ENCODE measurements around the gene ADAM10.
A peak's percentile ranks its signal among the peaks of the same experiment; 100 is the strongest.

ADAM10 gene

GRCh38 chr15:58551084-58551763 is 198.3 kb downstream of the ADAM10 start:
- Histone ChIP-seq H3K23ac (ENCODE audit: low read depth, low read length, poor library complexity) (no peak overlapping the region), H3K4me2 (ENCODE audit: insufficient read depth, low read length, poor library complexity, severe bottlenecking) (no peak overlapping the region), H3K36me3 (replicated peaks in 1 of 2; ENCODE audit: control insufficient read depth in 2 of 2, insufficient read depth in 2 of 2, low read length in 2 of 2) (no peaks in the 10 kb centered on the region), H3K27ac (replicated peaks; ENCODE audit: low read length) (no peak overlapping the region), H4K8ac (ENCODE audit: low read depth, low read length) (no peak overlapping the region), H2BK12ac (ENCODE audit: low read length) (no peak overlapping the region), H2BK5ac (ENCODE audit: low read length) (no peak overlapping the region), H2BK15ac (ENCODE audit: low read length) (no peak overlapping the region), H3K4me3 (ENCODE audit: low read length in 2 of 2) (no peak overlapping the region), H3K14ac (ENCODE audit: low read length) (no peak overlapping the region), H3K4ac (ENCODE audit: low read length) (no peak overlapping the region), H3K79me1 (ENCODE audit: low read depth, low read length) (no peaks in the 10 kb centered on the region), H3K9ac (ENCODE audit: low read depth, low read length, poor library complexity) (no peak overlapping the region), H3K4me1 (ENCODE audit: control insufficient read depth in 2 of 2, insufficient read depth in 1 of 2, low read depth in 1 of 2, low read length in 2 of 2) (peaks cover 0 to 6% of the 10 kb centered on the region in 2 donors), H2AFZ (ENCODE audit: low read length) (peak overlapping the region; percentile 50), H2AK5ac (ENCODE audit: low read depth, low read length) (no peak overlapping the region), H3K9me3 (replicated peaks in 1 of 2; ENCODE audit: control insufficient read depth in 2 of 2, insufficient read depth in 1 of 2, low read depth in 1 of 2, low read length in 2 of 2) (no peaks in the 10 kb centered on the region), H3K27me3 (ENCODE audit: control insufficient read depth in 3 of 3, insufficient read depth in 3 of 3, low read depth in 1 of 3, low read length in 3 of 3) (no peaks in the 10 kb centered on the region), H4K91ac (ENCODE audit: low read depth, low read length, poor library complexity) (no peak overlapping the region), H2BK120ac (ENCODE audit: low read depth, low read length) (no peak overlapping the region), H3K18ac (ENCODE audit: low read length) (no peak overlapping the region)
- no CpG with 5 or more reads among the region's 10 CpGs for WGBS, 2 donors (ENCODE audit: extremely low coverage in 2 of 2, insufficient read length in 2 of 2, insufficient replicate concordance in 1 of 2)
- no peak for DNase-seq (ENCODE audit: low spot score)

- no peaks in the 10 kb centered on the region for H3K79me1 ChIP-seq (ENCODE audit: low read depth, low read length)
- H3K27ac ChIP-seq (replicated peaks; ENCODE audit: low read length): no peak overlapping the region
- H3K4me3 ChIP-seq (ENCODE audit: low read length in 2 of 2): no peak overlapping the region
- no peak overlapping the region for H3K14ac ChIP-seq (ENCODE audit: low read length)
- no peak overlapping the region for H2BK5ac ChIP-seq (ENCODE audit: low read length)
- H3K18ac ChIP-seq (ENCODE audit: low read length): no peak overlapping the region
- no peak overlapping the region for H2BK15ac ChIP-seq (ENCODE audit: low read length)
- WGBS, 2 donors (ENCODE audit: extremely low coverage in 2 of 2, insufficient read length in 2 of 2, insufficient replicate concordance in 1 of 2): no CpG with 5 or more reads among the region's 7 CpGs
- no peak overlapping the region for H2BK120ac ChIP-seq (ENCODE audit: low read depth, low read length)
- no peak overlapping the region for H4K8ac ChIP-seq (ENCODE audit: low read depth, low read length)
- H3K4me1 ChIP-seq (ENCODE audit: control insufficient read depth in 2 of 2, insufficient read depth in 1 of 2, low read depth in 1 of 2, low read length in 2 of 2): peaks cover 0 to 6% of the 10 kb centered on the region in 2 donors
- H2BK12ac ChIP-seq (ENCODE audit: low read length): no peak overlapping the region
- no peak overlapping the region for H3K4ac ChIP-seq (ENCODE audit: low read length)
- H3K4me2 ChIP-seq (ENCODE audit: insufficient read depth, low read length, poor library complexity, severe bottlenecking): no peak overlapping the region
- H3K36me3 ChIP-seq (replicated peaks in 1 of 2; ENCODE audit: control insufficient read depth in 2 of 2, insufficient read depth in 2 of 2, low read length in 2 of 2): no peaks in the 10 kb centered on the region
- no peaks in the 10 kb centered on the region for H3K27me3 ChIP-seq (ENCODE audit: control insufficient read depth in 3 of 3, insufficient read depth in 3 of 3, low read depth in 1 of 3, low read length in 3 of 3)
- no peaks in the 10 kb centered on the region for H3K9me3 ChIP-seq (replicated peaks in 1 of 2; ENCODE audit: control insufficient read depth in 2 of 2, insufficient read depth in 1 of 2, low read depth in 1 of 2, low read length in 2 of 2)
- no peak overlapping the region for H2AK5ac ChIP-seq (ENCODE audit: low read depth, low read length)
- no peak overlapping the region for H3K9ac ChIP-seq (ENCODE audit: low read depth, low read length, poor library complexity)
- no peak overlapping the region for H2AFZ ChIP-seq (ENCODE audit: low read length)
- H4K91ac ChIP-seq (ENCODE audit: low read depth, low read length, poor library complexity): no peak overlapping the region
- no peak overlapping the region for H3K23ac ChIP-seq (ENCODE audit: low read depth, low read length, poor library complexity)
- DNase-seq (ENCODE audit: low spot score): no peak
Observed at GRCh38 chr15:58549785-58550074, 199.8 kb downstream of the ADAM10 start.

DNA sequence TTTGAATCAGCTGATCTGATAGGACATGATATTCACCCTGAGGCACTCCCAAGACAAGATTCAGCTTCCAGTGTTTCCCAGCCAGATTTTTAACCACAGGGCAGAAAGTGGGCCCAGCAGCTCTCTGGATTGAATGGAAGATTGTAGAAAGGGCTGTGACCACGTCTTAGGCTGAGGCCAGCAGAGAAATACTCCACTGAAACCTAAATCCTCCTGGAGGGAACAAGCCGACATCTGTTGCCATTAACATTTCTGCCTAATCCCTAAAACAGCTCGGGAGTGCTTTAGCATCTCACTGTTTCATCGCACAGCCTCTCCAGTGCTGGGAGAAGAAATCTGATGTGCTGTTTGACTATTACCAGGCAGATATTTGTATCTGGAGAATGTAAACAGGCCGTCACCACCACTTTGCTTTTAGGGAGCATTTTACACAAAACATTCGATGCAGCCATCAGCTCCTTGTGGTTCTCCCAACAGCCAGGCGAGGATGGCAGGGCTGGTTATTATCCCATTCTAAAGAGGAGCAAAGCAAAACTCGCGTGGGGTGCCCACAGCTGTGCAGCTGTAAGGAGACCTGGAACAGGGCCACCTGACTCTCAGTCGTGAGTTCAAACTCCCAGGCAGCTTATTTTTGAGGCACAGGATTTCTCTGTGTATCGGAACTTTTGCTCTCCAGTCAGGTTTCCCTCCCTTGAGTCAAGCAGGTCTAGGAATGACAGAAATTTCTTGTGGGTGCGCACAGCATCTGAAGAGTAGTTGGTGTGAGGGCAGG is 200.3 kb downstream of the ADAM10 start:
- no peaks in the 10 kb centered on the region for H3K36me3 ChIP-seq (replicated peaks in 1 of 2; ENCODE audit: control insufficient read depth in 2 of 2, insufficient read depth in 2 of 2, low read length in 2 of 2)
- no peaks in the 10 kb centered on the region for H3K27me3 ChIP-seq (ENCODE audit: control insufficient read depth in 3 of 3, insufficient read depth in 3 of 3, low read depth in 1 of 3, low read length in 3 of 3)
- no peak overlapping the region for H3K14ac ChIP-seq (ENCODE audit: low read length)
- peaks cover 0 to 6% of the 10 kb centered on the region in 2 donors for H3K4me1 ChIP-seq (ENCODE audit: control insufficient read depth in 2 of 2, insufficient read depth in 1 of 2, low read depth in 1 of 2, low read length in 2 of 2)
- H2AK5ac ChIP-seq (ENCODE audit: low read depth, low read length): no peak overlapping the region
- no peaks in the 10 kb centered on the region for H3K79me1 ChIP-seq (ENCODE audit: low read depth, low read length)
- WGBS, 2 donors (ENCODE audit: extremely low coverage in 2 of 2, insufficient read length in 2 of 2, insufficient replicate concordance in 1 of 2): no CpG with 5 or more reads among the region's 12 CpGs
- no peak overlapping the region for H3K4me2 ChIP-seq (ENCODE audit: insufficient read depth, low read length, poor library complexity, severe bottlenecking)
- H3K27ac ChIP-seq (replicated peaks; ENCODE audit: low read length): no peak overlapping the region
- H3K23ac ChIP-seq (ENCODE audit: low read depth, low read length, poor library complexity): no peak overlapping the region
- H3K4ac ChIP-seq (ENCODE audit: low read length): no peak overlapping the region
- H4K8ac ChIP-seq (ENCODE audit: low read depth, low read length): no peak overlapping the region
- no peak overlapping the region for H2BK120ac ChIP-seq (ENCODE audit: low read depth, low read length)
- H2BK12ac ChIP-seq (ENCODE audit: low read length): no peak overlapping the region
- no peak overlapping the region for H2AFZ ChIP-seq (ENCODE audit: low read length)
- no peak for DNase-seq (ENCODE audit: low spot score)
- H4K91ac ChIP-seq (ENCODE audit: low read depth, low read length, poor library complexity): no peak overlapping the region
- no peak overlapping the region for H3K4me3 ChIP-seq (ENCODE audit: low read length in 2 of 2)
- no peaks in the 10 kb centered on the region for H3K9me3 ChIP-seq (replicated peaks in 1 of 2; ENCODE audit: control insufficient read depth in 2 of 2, insufficient read depth in 1 of 2, low read depth in 1 of 2, low read length in 2 of 2)
- no peak overlapping the region for H2BK5ac ChIP-seq (ENCODE audit: low read length)
- H2BK15ac ChIP-seq (ENCODE audit: low read length): no peak overlapping the region
- no peak overlapping the region for H3K18ac ChIP-seq (ENCODE audit: low read length)
- no peak overlapping the region for H3K9ac ChIP-seq (ENCODE audit: low read depth, low read length, poor library complexity)

DNA sequence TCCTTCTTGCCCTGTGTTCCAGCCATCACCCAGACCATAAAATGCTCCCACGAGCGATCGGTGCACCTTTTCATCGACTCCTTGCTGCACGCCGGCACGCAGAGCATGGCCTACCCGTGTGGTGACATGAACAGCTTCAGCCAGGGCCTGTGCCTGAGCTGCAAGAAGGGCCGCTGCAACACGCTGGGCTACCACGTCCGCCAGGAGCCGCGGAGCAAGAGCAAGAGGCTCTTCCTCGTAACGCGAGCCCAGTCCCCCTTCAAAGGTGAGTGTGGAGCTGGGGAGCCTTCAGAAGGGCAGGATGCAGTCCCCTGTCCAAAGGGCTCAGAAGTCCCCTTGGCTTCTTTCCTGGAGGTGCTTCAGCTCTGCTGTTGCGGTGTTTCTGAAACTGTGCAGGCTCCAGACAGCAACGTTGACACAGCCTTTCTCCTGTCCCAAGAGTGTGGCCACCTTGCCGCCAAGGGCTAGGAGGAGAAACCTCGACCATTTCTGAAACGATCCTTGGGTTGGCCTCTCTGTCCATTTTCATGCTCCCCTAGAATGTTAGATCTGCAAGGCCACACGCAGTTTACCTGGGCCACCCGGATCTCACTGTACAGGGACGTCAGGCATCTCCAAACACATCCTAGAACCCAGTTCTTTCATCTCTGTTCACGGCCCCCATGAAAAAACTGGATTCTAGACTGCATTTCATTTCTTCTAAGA is 201.0 kb downstream of the ADAM10 start:
- Histone ChIP-seq H2AK5ac (ENCODE audit: low read depth, low read length) (no peak overlapping the region), H3K27ac (replicated peaks; ENCODE audit: low read length) (no peak overlapping the region), H3K18ac (ENCODE audit: low read length) (peak overlapping the region; percentile 55), H3K4me3 (ENCODE audit: low read length in 2 of 2) (no peak overlapping the region), H2BK120ac (ENCODE audit: low read depth, low read length) (no peak overlapping the region), H2BK12ac (ENCODE audit: low read length) (no peak overlapping the region), H3K9me3 (replicated peaks in 1 of 2; ENCODE audit: control insufficient read depth in 2 of 2, insufficient read depth in 1 of 2, low read depth in 1 of 2, low read length in 2 of 2) (no peaks in the 10 kb centered on the region), H4K91ac (ENCODE audit: low read depth, low read length, poor library complexity) (no peak overlapping the region), H3K9ac (ENCODE audit: low read depth, low read length, poor library complexity) (no peak overlapping the region), H3K14ac (ENCODE audit: low read length) (no peak overlapping the region), H3K4me2 (ENCODE audit: insufficient read depth, low read length, poor library complexity, severe bottlenecking) (no peak overlapping the region), H2BK5ac (ENCODE audit: low read length) (no peak overlapping the region), H4K8ac (ENCODE audit: low read depth, low read length) (no peak overlapping the region), H3K36me3 (replicated peaks in 1 of 2; ENCODE audit: control insufficient read depth in 2 of 2, insufficient read depth in 2 of 2, low read length in 2 of 2) (no peaks in the 10 kb centered on the region), H2AFZ (ENCODE audit: low read length) (peak overlapping the region; percentile 23), H2BK15ac (ENCODE audit: low read length) (no peak overlapping the region), H3K79me1 (ENCODE audit: low read depth, low read length) (no peaks in the 10 kb centered on the region), H3K4ac (ENCODE audit: low read length) (no peak overlapping the region), H3K23ac (ENCODE audit: low read depth, low read length, poor library complexity) (no peak overlapping the region), H3K27me3 (ENCODE audit: control insufficient read depth in 3 of 3, insufficient read depth in 3 of 3, low read depth in 1 of 3, low read length in 3 of 3) (no peaks in the 10 kb centered on the region), H3K4me1 (ENCODE audit: control insufficient read depth in 2 of 2, insufficient read depth in 1 of 2, low read depth in 1 of 2, low read length in 2 of 2) (peaks cover 0 to 6% of the 10 kb centered on the region in 2 donors)
- WGBS, 2 donors (ENCODE audit: extremely low coverage in 2 of 2, insufficient read length in 2 of 2, insufficient replicate concordance in 1 of 2): no CpG with 5 or more reads among the region's 26 CpGs
- DNase-seq (ENCODE audit: low spot score): no peak
